IPS DF 6.9 (cell line): ENCODE results near the gene GRIK4.
"Not testable (repeated sequence)": the region's sequence is repeated elsewhere in the genome, so short reads cannot be mapped to it uniquely, and the experiment has no call there.

ENCODE experiments used
- DNase-seq: peaks from one replicate; pipeline ENCODE4 v3.0.0-alpha.2; 2013; ENCODE audit warnings: low read depth, low spot score
- H3K27ac ChIP-seq: one replicate; pipeline ENCODE4 v1.5.1; 2013; ENCODE audit warnings: low read length, control low read depth
- H3K27me3 ChIP-seq: 2 replicates; pipeline ENCODE4 v1.6.1; 2013; ENCODE audit warnings: mild to moderate bottlenecking, low read length; ENCODE audit not compliant: control insufficient read depth, insufficient read depth
- H3K36me3 ChIP-seq: 2 replicates; pipeline ENCODE4 v1.6.1; 2013; ENCODE audit warnings: low read length; ENCODE audit not compliant: control insufficient read depth, insufficient read depth
- H3K4me1 ChIP-seq: 2 replicates; pipeline ENCODE4 v1.6.1; 2013; ENCODE audit warnings: low read length; ENCODE audit not compliant: control insufficient read depth, insufficient read depth
- H3K4me3 ChIP-seq: 2 replicates; pipeline ENCODE4 v1.5.1; 2013; ENCODE audit warnings: mild to moderate bottlenecking, low read length
- H3K9me3 ChIP-seq: 2 replicates; pipeline ENCODE4 v1.6.1; 2013; ENCODE audit warnings: low read length, inconsistent platforms; ENCODE audit not compliant: control insufficient read depth, insufficient read depth
- WGBS: extraction: QIAGEN DNeasy Blood & Tissue Kit; methylation state at CpG from one replicate; pipeline ENCODE4 v1.1.7; 2013; ENCODE audit warnings: mixed read lengths, missing lambda C conversion rate; ENCODE audit not compliant: insufficient read length, insufficient coverage; 5-methylcytosine and 5-hydroxymethylcytosine counted together

GRIK4 gene

GRCh38 chr11:121031167-121031566 is 519.6 kb downstream of the GRIK4 start:
- no CpG with 5 or more reads among the region's 2 CpGs for WGBS

GRCh38 chr11:121031648-121032047 is 520.1 kb downstream of the GRIK4 start:
- no CpG with 5 or more reads among the region's 4 CpGs for WGBS
- H3K9me3 ChIP-seq, H3K4me3 ChIP-seq, H3K4me1 ChIP-seq, DNase-seq, H3K36me3 ChIP-seq, H3K27me3 ChIP-seq, H3K27ac ChIP-seq: not testable (repeated sequence)

More at GRCh38 chr11:121031167-121031566, 519.6 kb downstream of the GRIK4 start:
- H3K27ac ChIP-seq, result no peak overlapping the region
- H3K27me3 ChIP-seq, result no peaks in the 10 kb centered on the region
- no peaks in the 10 kb centered on the region for H3K4me1 ChIP-seq
- H3K36me3 ChIP-seq, result no peaks in the 10 kb centered on the region
- no peak for DNase-seq
- H3K9me3 ChIP-seq, result no peaks in the 10 kb centered on the region
- no peak overlapping the region for H3K4me3 ChIP-seq

GRCh38 chr11:121032546-121032945 is 521.0 kb downstream of the GRIK4 start:
- Histone ChIP-seq H3K4me1 (no peaks in the 10 kb centered on the region), H3K36me3 (no peaks in the 10 kb centered on the region), H3K27me3 (no peaks in the 10 kb centered on the region), H3K9me3 (no peaks in the 10 kb centered on the region), H3K27ac (no peak overlapping the region), H3K4me3 (no peak overlapping the region)
- WGBS, result no CpG with 5 or more reads among the region's 3 CpGs
- no peak for DNase-seq

GRCh38 chr11:121033635-121034034 is 522.1 kb downstream of the GRIK4 start:
- Histone ChIP-seq H3K4me1 (no peaks in the 10 kb centered on the region), H3K36me3 (no peaks in the 10 kb centered on the region), H3K27me3 (no peaks in the 10 kb centered on the region), H3K27ac (no peak overlapping the region), H3K4me3 (no peak overlapping the region), H3K9me3 (no peaks in the 10 kb centered on the region)
- WGBS, result no CpG with 5 or more reads among the region's 4 CpGs
- DNase-seq, result no peak

GRCh38 chr11:121035169-121035755 is 523.7 kb downstream of the GRIK4 start:
- Histone ChIP-seq H3K9me3 (no peaks in the 10 kb centered on the region), H3K4me1 (peaks cover under 1% of the 10 kb centered on the region; the same call in 1 of the 2 replicates), H3K36me3 (no peaks in the 10 kb centered on the region), H3K27me3 (no peaks in the 10 kb centered on the region), H3K27ac (no peak overlapping the region), H3K4me3 (no peak overlapping the region)
- no peak for DNase-seq
- WGBS, result no CpG with 5 or more reads among the region's 4 CpGs

- DNase-seq, result no peak
- Histone ChIP-seq H3K27me3 (no peaks in the 10 kb centered on the region), H3K9me3 (no peaks in the 10 kb centered on the region), H3K4me3 (no peak overlapping the region), H3K4me1 (peaks cover 1% of the 10 kb centered on the region; the same call in 1 of the 2 replicates), H3K36me3 (no peaks in the 10 kb centered on the region), H3K27ac (no peak overlapping the region)
- no CpG with 5 or more reads among the region's 3 CpGs for WGBS
Observed at GRCh38 chr11:121035780-121036179, 524.2 kb downstream of the GRIK4 start.

- no CpG with 5 or more reads among the region's 1 CpG for WGBS
- Histone ChIP-seq H3K27ac (no peak overlapping the region), H3K4me1 (peaks cover 1% of the 10 kb centered on the region; the same call in 1 of the 2 replicates), H3K4me3 (no peak overlapping the region), H3K27me3 (no peaks in the 10 kb centered on the region), H3K36me3 (no peaks in the 10 kb centered on the region), H3K9me3 (no peaks in the 10 kb centered on the region)
- DNase-seq, result no peak
Observed at GRCh38 chr11:121037016-121037415, 525.5 kb downstream of the GRIK4 start.
